DND-41 (cell line): ENCODE results near the gene NCAM2.

Experiments used
- CTCF ChIP-seq: IDR thresholded peaks from 2 replicates; pipeline ENCODE4 v1.5.1; 2012; ENCODE audit warnings: borderline replicate concordance, low read length, moderate library complexity, mild to moderate bottlenecking; ENCODE audit not compliant: poor library complexity, severe bottlenecking; ENCODE audit errors: extremely low read depth
- EZH2 ChIP-seq: IDR thresholded peaks from 3 replicates; pipeline ENCODE4 v1.6.1; 2012; ENCODE audit warnings: borderline replicate concordance, low read depth, mild to moderate bottlenecking, moderate library complexity, low read length, inconsistent platforms; ENCODE audit not compliant: severe bottlenecking

- TF ChIP-seq CTCF = no peak
- TF ChIP-seq EZH2 = no peak
Measured at GRCh38 chr21:21018821-21019220, 20.6 kb downstream of the NCAM2 start.
